K562 (cell line): ENCODE results near the gene OR2V2. TPM values are rescaled to one million over a fixed set of nuclear protein-coding genes. Genes with fewer than 3 reads are reported as not detected.

Experiments used
- ARID1B ChIP-seq: fragments of 450-650 bp; IDR thresholded peaks from 2 replicates; pipeline ENCODE4 v1.6.1; 2016; ENCODE audit warnings: antibody characterized with exemption, mild to moderate bottlenecking, inconsistent platforms
- CTBP1 ChIP-seq: fragments of 450-650 bp; IDR thresholded peaks from 2 replicates; pipeline ENCODE4 v1.6.1; 2016; ENCODE audit warnings: borderline replicate concordance
- GATAD2B ChIP-seq: fragments of 450-650 bp; IDR thresholded peaks from 2 replicates; pipeline ENCODE4 v1.6.1; 2017; ENCODE audit warnings: mild to moderate bottlenecking, borderline replicate concordance
- HMGN3 ChIP-seq: IDR thresholded peaks from 2 replicates; pipeline ENCODE4 v1.6.1; 2011; ENCODE audit warnings: borderline replicate concordance, low read depth, mild to moderate bottlenecking, mixed read lengths, low read length; ENCODE audit not compliant: insufficient read length; ENCODE audit errors: extremely low read depth
- HNRNPLL ChIP-seq: fragments of 200-400 bp; formaldehyde crosslinking; IDR thresholded peaks from 2 replicates; pipeline ENCODE4 v1.6.1; 2017; ENCODE audit warnings: low read length, low read depth, mild to moderate bottlenecking; ENCODE audit not compliant: poor library complexity, severe bottlenecking
- MEF2D ChIP-seq: conservative IDR thresholded peaks from 2 replicates; pipeline ENCODE4 v1.6.1; 2016; ENCODE audit warnings: low read depth, missing genetic modification characterization, missing compliant biosample characterization
- NBN ChIP-seq: fragments of 450-650 bp; IDR thresholded peaks from 2 replicates; pipeline ENCODE4 v1.6.1; 2016; ENCODE audit warnings: low read depth, mild to moderate bottlenecking
- NCOA1 ChIP-seq: fragments of 450-650 bp; IDR thresholded peaks from 2 replicates; pipeline ENCODE4 v1.6.1; 2016; ENCODE audit warnings: low read depth
- NR3C1 ChIP-seq: sonication (generic); formaldehyde crosslinking; IDR thresholded peaks from 2 replicates; pipeline ENCODE4 v1.8.1; 2022; ENCODE audit warnings: missing genetic modification reagents
- NRF1 ChIP-seq, 2 experiments: fragments of 450-650 bp; IDR thresholded peaks in 1 of 2; conservative IDR thresholded peaks in 1 of 2; 2 replicates each; pipeline ENCODE4 v1.6.1; 2014; ENCODE audit warnings: mild to moderate bottlenecking in 2 of 2
- NUFIP1 ChIP-seq: fragments of 450-650 bp; IDR thresholded peaks from 2 replicates; pipeline ENCODE4 v1.6.1; 2018; ENCODE audit not compliant: partially characterized antibody
- SMARCE1 ChIP-seq: fragments of 450-650 bp; IDR thresholded peaks from 2 replicates; pipeline ENCODE4 v1.7.1; 2016; ENCODE audit warnings: mild to moderate bottlenecking
- XRCC5 ChIP-seq: fragments of 200-400 bp; formaldehyde crosslinking; IDR thresholded peaks from 2 replicates; pipeline ENCODE4 v1.6.1; 2017; ENCODE audit warnings: low read depth, mild to moderate bottlenecking, low read length
- ZBTB17 ChIP-seq: fragments of 450-650 bp; formaldehyde crosslinking; IDR thresholded peaks from 2 replicates; pipeline ENCODE4 v1.4.0; 2020; ENCODE audit warnings: mild to moderate bottlenecking
- ZFX ChIP-seq: sonication (generic); formaldehyde crosslinking; IDR thresholded peaks from 2 replicates; pipeline ENCODE4 v1.8.0; 2022; ENCODE audit warnings: mild to moderate bottlenecking, missing genetic modification reagents, moderate library complexity
- ZNF217 ChIP-seq: sonication (generic); formaldehyde crosslinking; IDR thresholded peaks from 2 replicates; pipeline ENCODE4 v1.8.0; 2022; ENCODE audit warnings: mild to moderate bottlenecking, missing genetic modification reagents
- polyA plus RNA-seq, 8 experiments: library from polyadenylated mRNA; depleted of rRNA in 4 of 8; stranded (reverse) in 5 of 8; unstranded in 3 of 8; fragments of >200 nt; fragmentation: Nextera tagmentation in 2 of 8; fragmentation: Illumina TruSeq in 1 of 8; extraction: Ambion mirVana in 2 of 8; extraction: Trizol in 1 of 8; gene quantifications; 2 replicates each; pipeline versions ENCODE4 v1.2.1 to v1.2.3, GENCODE V29; 2011 to 2014; ENCODE audit warnings: inconsistent platforms in 1 of 8, missing spikeins in 1 of 8
- total RNA-seq, 7 experiments: library from RNA; depleted of rRNA in 6 of 7; stranded (reverse); fragments of >200 nt in 6 of 7; fragmentation: Illumina TruSeq in 2 of 7; extraction: Trizol in 2 of 7; gene quantifications; 2 replicates each; pipeline versions ENCODE4 v1.2.1 to v1.2.3, GENCODE V29; 2011 to 2021; ENCODE audit warnings: low replicate concordance in 1 of 7
- TF ChIP-seq, protein P1 (sequence below), 2 experiments: fragments of 450-650 bp in 1 of 2; sonication (generic) in 1 of 2; formaldehyde crosslinking in 1 of 2; IDR thresholded peaks; 2 replicates each; pipeline versions ENCODE4 v1.7.1 to v1.9.0; 2016 to 2022; ENCODE audit warnings: inconsistent platforms in 1 of 2, mild to moderate bottlenecking in 1 of 2, missing genetic modification reagents in 1 of 2
- TF ChIP-seq, protein P2 (sequence below), 2 experiments: fragments of 450-650 bp; conservative IDR thresholded peaks; 2 replicates each; pipeline ENCODE4 v1.6.1; 2017; ENCODE audit warnings: mild to moderate bottlenecking in 2 of 2, moderate library complexity in 2 of 2

The OR2V2 gene
- total and polyA plus RNA-seq, 9 of the 15 experiments (the other 6 are each of a cell fraction or from before 2014, with no cell fraction given), result 0.01 TPM; not detected in 8

DNA sequence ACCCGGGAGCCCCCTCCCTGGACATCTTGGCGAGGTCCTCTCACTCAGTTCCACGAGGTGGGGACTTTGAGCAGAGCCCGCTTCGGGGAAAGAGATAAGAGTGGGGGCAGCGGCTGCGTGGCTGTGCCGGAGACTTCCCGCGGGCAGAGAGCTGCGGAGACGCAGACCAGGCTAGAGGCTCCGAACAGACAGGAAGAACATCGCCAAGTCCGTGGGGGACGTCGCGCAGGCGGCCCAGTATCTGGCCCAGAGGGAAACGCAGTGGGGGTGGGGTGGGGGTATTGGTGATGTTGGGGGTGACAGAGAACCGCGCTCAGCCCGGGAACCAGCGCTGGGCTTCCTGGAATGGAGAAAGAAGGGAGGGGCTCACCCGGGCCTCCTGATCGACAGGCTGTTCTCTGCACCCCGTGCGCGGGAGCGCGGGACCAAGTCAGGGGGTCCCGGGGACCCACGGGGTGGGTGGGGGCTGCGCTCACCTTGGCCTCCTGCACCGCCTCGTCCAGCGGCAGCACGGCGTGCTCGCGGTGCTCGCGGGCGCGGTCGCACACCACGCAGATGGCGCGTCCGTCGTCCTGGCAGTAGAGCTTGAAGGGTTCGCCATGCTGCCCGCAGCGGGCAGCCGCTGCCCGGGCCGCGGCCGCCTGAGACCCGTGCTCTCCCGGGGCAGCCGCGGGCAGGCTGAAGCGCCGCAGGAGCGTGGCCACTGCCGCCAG, 56.9 kb downstream of the OR2V2 start (continued):
- TF ChIP-seq, protein P1, sequence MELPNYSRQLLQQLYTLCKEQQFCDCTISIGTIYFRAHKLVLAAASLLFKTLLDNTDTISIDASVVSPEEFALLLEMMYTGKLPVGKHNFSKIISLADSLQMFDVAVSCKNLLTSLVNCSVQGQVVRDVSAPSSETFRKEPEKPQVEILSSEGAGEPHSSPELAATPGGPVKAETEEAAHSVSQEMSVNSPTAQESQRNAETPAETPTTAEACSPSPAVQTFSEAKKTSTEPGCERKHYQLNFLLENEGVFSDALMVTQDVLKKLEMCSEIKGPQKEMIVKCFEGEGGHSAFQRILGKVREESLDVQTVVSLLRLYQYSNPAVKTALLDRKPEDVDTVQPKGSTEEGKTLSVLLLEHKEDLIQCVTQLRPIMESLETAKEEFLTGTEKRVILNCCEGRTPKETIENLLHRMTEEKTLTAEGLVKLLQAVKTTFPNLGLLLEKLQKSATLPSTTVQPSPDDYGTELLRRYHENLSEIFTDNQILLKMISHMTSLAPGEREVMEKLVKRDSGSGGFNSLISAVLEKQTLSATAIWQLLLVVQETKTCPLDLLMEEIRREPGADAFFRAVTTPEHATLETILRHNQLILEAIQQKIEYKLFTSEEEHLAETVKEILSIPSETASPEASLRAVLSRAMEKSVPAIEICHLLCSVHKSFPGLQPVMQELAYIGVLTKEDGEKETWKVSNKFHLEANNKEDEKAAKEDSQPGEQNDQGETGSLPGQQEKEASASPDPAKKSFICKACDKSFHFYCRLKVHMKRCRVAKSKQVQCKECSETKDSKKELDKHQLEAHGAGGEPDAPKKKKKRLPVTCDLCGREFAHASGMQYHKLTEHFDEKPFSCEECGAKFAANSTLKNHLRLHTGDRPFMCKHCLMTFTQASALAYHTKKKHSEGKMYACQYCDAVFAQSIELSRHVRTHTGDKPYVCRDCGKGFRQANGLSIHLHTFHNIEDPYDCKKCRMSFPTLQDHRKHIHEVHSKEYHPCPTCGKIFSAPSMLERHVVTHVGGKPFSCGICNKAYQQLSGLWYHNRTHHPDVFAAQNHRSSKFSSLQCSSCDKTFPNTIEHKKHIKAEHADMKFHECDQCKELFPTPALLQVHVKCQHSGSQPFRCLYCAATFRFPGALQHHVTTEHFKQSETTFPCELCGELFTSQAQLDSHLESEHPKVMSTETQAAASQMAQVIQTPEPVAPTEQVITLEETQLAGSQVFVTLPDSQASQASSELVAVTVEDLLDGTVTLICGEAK (IDR thresholded peaks at IDR 0.05), result 0 out of 2 replicates have a peak, but pooled peaks have one; percentile 26
- TF ChIP-seq, protein P1 (CRISPR knock-in tag; IDR thresholded peaks at IDR 0.05), result no peak
- peak; percentile 24; the same call in 1 of the 2 replicates for TF ChIP-seq CTBP1
- peak; percentile 31 for TF ChIP-seq HMGN3
- TF ChIP-seq NUFIP1, result no peak
- TF ChIP-seq ARID1B, result peak; percentile 49; the same call in 1 of the 2 replicates
- TF ChIP-seq NCOA1, result no peak
- no peak for TF ChIP-seq NR3C1 (CRISPR knock-in tag)
- TF ChIP-seq ZBTB17 (CRISPR knock-in tag), result 0 out of 2 replicates have a peak, but pooled peaks have one; percentile 46
- 0 out of 2 replicates have a peak, but pooled peaks have one; percentile 32 for TF ChIP-seq XRCC5
- 0 out of 2 replicates have a peak, but pooled peaks have one; percentile 25 for TF ChIP-seq ZNF217 (CRISPR knock-in tag)
- no peak for TF ChIP-seq MEF2D (tag)
- no peak for TF ChIP-seq ZFX
- peak; percentile 31; the same call in 1 of the 2 replicates for TF ChIP-seq GATAD2B
- TF ChIP-seq NBN, result no peak
- TF ChIP-seq, protein P2, sequence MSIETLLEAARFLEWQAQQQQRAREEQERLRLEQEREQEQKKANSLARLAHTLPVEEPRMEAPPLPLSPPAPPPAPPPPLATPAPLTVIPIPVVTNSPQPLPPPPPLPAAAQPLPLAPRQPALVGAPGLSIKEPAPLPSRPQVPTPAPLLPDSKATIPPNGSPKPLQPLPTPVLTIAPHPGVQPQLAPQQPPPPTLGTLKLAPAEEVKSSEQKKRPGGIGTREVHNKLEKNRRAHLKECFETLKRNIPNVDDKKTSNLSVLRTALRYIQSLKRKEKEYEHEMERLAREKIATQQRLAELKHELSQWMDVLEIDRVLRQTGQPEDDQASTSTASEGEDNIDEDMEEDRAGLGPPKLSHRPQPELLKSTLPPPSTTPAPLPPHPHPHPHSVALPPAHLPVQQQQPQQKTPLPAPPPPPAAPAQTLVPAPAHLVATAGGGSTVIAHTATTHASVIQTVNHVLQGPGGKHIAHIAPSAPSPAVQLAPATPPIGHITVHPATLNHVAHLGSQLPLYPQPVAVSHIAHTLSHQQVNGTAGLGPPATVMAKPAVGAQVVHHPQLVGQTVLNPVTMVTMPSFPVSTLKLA (conservative IDR thresholded peaks at IDR 0.05), result peak; percentile 11 to 35; a peak in 1 of 4 replicates
- TF ChIP-seq NRF1 (conservative IDR thresholded peaks at IDR 0.05 in 1 of 2, IDR thresholded peaks at IDR 0.05 in 1 of 2), result peak; percentile 51 to 55
- TF ChIP-seq HNRNPLL, result no peak
- no peak for TF ChIP-seq SMARCE1
